ENCODE measurements around the gene ZMYND8. TPM values are rescaled to one million over a fixed set of nuclear protein-coding genes. Genes with fewer than 3 reads are reported as not detected.

Gene ZMYND8
- total RNA-seq, 4 donors from 2014 or later: 29.7 to 42.4 (median 30.9) TPM

DNA sequence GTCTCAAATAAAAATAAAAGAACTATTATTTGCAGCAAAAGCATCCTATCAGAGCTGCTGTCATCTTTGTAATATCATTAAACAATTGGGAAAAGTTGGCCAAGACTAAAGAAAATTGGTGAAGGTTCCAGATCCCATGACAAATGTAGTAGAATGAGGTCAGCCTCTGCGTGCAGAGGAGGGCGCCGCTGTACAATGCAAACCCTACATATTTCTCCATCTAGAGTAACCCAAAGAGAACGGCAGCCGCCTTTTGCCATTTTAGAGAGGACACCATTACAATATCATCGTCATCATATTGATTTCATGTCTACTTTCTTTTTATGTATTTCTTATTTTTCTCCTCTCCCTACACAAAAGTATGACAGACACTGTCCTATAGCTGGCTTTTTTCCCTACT, 59.5 kb downstream of the ZMYND8 start:
- TF ChIP-seq POLR2A (IDR thresholded peaks at IDR 0.05): no peak
- TF ChIP-seq, protein P1, sequence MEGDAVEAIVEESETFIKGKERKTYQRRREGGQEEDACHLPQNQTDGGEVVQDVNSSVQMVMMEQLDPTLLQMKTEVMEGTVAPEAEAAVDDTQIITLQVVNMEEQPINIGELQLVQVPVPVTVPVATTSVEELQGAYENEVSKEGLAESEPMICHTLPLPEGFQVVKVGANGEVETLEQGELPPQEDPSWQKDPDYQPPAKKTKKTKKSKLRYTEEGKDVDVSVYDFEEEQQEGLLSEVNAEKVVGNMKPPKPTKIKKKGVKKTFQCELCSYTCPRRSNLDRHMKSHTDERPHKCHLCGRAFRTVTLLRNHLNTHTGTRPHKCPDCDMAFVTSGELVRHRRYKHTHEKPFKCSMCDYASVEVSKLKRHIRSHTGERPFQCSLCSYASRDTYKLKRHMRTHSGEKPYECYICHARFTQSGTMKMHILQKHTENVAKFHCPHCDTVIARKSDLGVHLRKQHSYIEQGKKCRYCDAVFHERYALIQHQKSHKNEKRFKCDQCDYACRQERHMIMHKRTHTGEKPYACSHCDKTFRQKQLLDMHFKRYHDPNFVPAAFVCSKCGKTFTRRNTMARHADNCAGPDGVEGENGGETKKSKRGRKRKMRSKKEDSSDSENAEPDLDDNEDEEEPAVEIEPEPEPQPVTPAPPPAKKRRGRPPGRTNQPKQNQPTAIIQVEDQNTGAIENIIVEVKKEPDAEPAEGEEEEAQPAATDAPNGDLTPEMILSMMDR (IDR thresholded peaks at IDR 0.05): no peak
- H3K4me3 ChIP-seq (replicated peaks in 1 of 3): no peak overlapping the region
- DNase-seq: no peak
- intact Hi-C loops (cut with DNase I): no loop called here
- H3K36me3 ChIP-seq: peaks cover 0 to 10% of the 10 kb centered on the region in 2 donors
- 92% methylated on average over 6 of the region's 6 CpGs for WGBS, 2 donors
- peak overlapping the region in 2 of 3 donors; percentile 63 to 76 for H3K27ac ChIP-seq
- H3K9me3 ChIP-seq: no peaks in the 10 kb centered on the region
- H3K27me3 ChIP-seq: no peaks in the 10 kb centered on the region
- H3K4me1 ChIP-seq: peaks cover 7 to 19% of the 10 kb centered on the region in 2 donors

DNA sequence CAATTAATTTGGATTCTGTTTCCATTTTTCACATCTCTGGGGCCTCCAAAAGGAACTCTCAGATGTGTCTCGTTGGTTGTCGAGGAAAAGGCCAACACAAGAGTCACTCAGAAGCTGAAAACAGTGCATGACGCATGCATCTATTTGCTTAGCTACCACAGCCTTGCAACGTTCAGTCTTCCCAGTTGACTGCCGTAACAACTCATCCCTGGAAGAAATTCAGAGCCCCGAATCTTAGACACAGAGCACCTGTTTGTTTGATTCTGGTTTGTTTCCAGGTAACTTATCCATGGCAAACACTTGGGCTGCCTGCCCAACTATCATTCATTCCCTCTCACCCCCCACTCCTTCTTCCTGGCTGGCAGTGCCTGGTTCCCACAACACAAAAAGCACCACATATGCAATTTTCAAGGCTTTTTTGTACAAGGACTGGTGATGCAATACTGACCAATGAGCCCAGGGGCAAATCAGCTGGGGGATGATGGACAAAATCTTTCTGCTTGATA, 60.5 kb downstream of the ZMYND8 start:
- peak; percentile 68 to 75 for DNase-seq
- peaks cover 7 to 19% of the 10 kb centered on the region in 2 donors for H3K4me1 ChIP-seq
- H3K4me3 ChIP-seq (replicated peaks in 1 of 3): no peak overlapping the region
- H3K36me3 ChIP-seq: peaks cover 0 to 20% of the 10 kb centered on the region in 2 donors
- no peaks in the 10 kb centered on the region for H3K9me3 ChIP-seq
- WGBS, 2 donors: 19 to 33% methylated on average over 6 of the region's 6 CpGs
- H3K27me3 ChIP-seq: no peaks in the 10 kb centered on the region
- peak overlapping the region; percentile 63 to 76 (median 76) for H3K27ac ChIP-seq
- intact Hi-C loops (cut with DNase I): no loop called here
- TF ChIP-seq POLR2A (IDR thresholded peaks at IDR 0.05): no peak
- TF ChIP-seq, protein P1 (IDR thresholded peaks at IDR 0.05): no peak

DNA sequence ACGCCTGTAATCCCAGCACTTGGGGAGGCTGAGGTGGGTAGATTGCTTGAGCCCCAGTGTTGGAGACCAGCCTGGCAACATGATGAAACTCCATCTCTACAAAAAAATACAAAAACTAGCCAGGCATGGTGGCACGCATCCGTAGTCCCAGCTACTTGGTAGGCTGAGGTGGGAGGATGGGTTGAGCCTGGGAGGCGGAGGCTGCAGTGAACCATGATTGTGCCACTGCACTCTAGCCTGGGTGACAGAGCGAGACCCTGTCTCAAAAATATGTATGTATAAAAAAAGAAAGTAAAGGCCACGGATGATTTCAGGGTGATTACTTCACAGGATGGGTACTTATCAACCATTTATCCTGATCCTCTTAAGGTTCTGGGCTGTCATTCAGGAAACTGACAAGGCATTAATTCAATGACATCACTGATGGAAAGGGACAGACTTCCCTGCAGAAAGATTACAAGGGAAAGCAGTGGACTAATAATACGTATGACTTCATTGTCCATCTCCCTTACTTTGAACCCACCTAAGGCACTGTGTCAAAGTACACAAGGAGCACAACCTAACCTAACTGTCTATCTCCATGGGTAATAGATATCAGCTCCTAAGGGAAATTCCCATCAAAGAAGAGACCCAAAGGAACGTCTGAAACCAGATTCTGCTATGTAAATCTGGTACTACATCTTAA, 61.2 kb downstream of the ZMYND8 start:
- TF ChIP-seq POLR2A (IDR thresholded peaks at IDR 0.05): no peak
- TF ChIP-seq, protein P1 (IDR thresholded peaks at IDR 0.05): no peak
- 73 to 75% methylated on average over 8 of the region's 8 CpGs for WGBS, 2 donors
- Histone ChIP-seq H3K4me3 (replicated peaks in 1 of 3) (no peak overlapping the region), H3K27me3 (no peaks in the 10 kb centered on the region), H3K9me3 (no peaks in the 10 kb centered on the region), H3K36me3 (peaks cover 0 to 21% of the 10 kb centered on the region in 2 donors), H3K4me1 (peaks cover 7 to 19% of the 10 kb centered on the region in 2 donors), H3K27ac (peak overlapping the region; percentile 63 to 76 (median 76))
- intact Hi-C loops (cut with DNase I): no loop called here
- DNase-seq: peak; percentile 68 to 76

DNA sequence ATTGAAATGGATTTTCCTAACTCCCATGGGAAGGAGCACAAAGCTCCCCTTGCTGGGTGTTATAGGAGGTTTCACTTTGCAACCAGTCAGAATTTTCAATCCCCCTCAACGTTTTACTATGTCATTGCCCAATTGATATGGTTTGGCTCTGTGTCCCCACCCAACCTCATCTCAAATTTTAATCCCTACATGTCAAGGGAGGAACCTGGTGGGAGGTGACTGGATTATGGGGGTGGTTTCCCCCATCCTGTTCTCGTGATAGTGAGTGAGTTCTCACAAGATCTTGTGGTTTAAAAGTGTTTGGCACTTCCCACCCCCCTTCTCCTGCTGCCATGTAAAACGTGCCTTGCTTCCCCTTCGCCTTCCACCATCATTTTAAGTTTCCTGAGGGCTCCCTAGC, 62.9 kb downstream of the ZMYND8 start:
- Histone ChIP-seq H3K36me3 (peaks cover 0 to 24% of the 10 kb centered on the region in 2 donors), H3K27ac (no peak overlapping the region), H3K4me3 (replicated peaks in 1 of 3) (no peak overlapping the region), H3K9me3 (no peaks in the 10 kb centered on the region), H3K27me3 (no peaks in the 10 kb centered on the region), H3K4me1 (peaks cover 7 to 19% of the 10 kb centered on the region in 2 donors)
- no peak for DNase-seq
- 75 to 79% methylated on average over 4 of the region's 4 CpGs for WGBS, 2 donors
- intact Hi-C loops (cut with DNase I): no loop called here
- TF ChIP-seq POLR2A (IDR thresholded peaks at IDR 0.05): no peak
- TF ChIP-seq, protein P1 (IDR thresholded peaks at IDR 0.05): no peak

DNA sequence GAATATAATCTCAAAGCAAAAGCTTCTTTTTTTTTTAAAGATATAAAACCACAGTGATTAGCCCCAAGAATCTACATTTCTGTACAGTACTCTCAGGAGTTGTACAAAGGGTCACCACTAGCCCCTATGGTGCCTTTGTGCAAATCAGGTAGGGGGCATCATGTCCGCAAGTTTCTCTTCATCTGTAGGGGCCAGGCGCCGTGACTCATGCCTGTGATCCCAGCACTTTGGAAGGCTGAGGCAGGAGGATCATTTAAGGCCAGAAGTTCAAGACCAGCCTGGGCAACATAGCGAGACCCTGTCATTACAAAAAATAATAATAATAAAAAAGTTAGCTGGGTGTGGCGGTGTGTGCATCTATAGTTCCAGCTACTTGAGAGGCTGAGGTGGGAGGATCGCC, 63.9 kb downstream of the ZMYND8 start:
- Histone ChIP-seq H3K4me3 (replicated peaks in 1 of 3) (no peak overlapping the region), H3K27ac (no peak overlapping the region), H3K36me3 (peaks cover 0 to 15% of the 10 kb centered on the region in 2 donors), H3K4me1 (peaks cover 7 to 19% of the 10 kb centered on the region in 2 donors), H3K9me3 (no peaks in the 10 kb centered on the region), H3K27me3 (no peaks in the 10 kb centered on the region)
- intact Hi-C loops (cut with DNase I): no loop called here
- DNase-seq: no peak
- TF ChIP-seq POLR2A (IDR thresholded peaks at IDR 0.05): no peak
- TF ChIP-seq, protein P1 (IDR thresholded peaks at IDR 0.05): no peak
- 97 to 99% methylated on average over 6 of the region's 6 CpGs for WGBS, 2 donors

Measured in thyroid gland (tissue), 4 donors.